K562 (cell line): ENCODE measurements around the gene UBE2L3. TPM values are rescaled to one million over a fixed set of nuclear protein-coding genes. Genes with fewer than 3 reads are reported as not detected.

ENCODE experiments used
- BACH1 ChIP-seq: fragments of 200-800 bp; sonication (Bioruptor generic); IDR thresholded peaks from 2 replicates; pipeline ENCODE4 v1.6.1; 2016; ENCODE audit warnings: missing genetic modification characterization, missing compliant biosample characterization
- CBFA2T3 ChIP-seq: fragments of 450-650 bp; IDR thresholded peaks from 2 replicates; pipeline ENCODE4 v1.6.1; 2017
- CLOCK ChIP-seq: fragments of 250-450 bp; sonication (Bioruptor Pico); IDR thresholded peaks from 2 replicates; pipeline ENCODE4 v1.4.0; 2020; ENCODE audit warnings: mild to moderate bottlenecking, moderate library complexity, borderline replicate concordance
- CREB3 ChIP-seq: fragments of 450-650 bp; conservative IDR thresholded peaks from 2 replicates; pipeline ENCODE4 v1.6.1; 2016; ENCODE audit warnings: missing genetic modification characterization, low read depth, mild to moderate bottlenecking, missing compliant biosample characterization, moderate library complexity
- FUS ChIP-seq: fragments of 200-400 bp; formaldehyde crosslinking; optimal IDR thresholded peaks from 2 replicates; pipeline ENCODE3; 2017; ENCODE audit warnings: low read depth, low read length
- HDAC1 ChIP-seq, 2 experiments: fragments of 450-650 bp; IDR thresholded peaks; 2 replicates each; pipeline ENCODE4 v1.6.1; 2016 to 2017; ENCODE audit warnings: inconsistent platforms in 1 of 2, mild to moderate bottlenecking in 1 of 2, moderate library complexity in 1 of 2
- HEY1 ChIP-seq: fragments of 250-450 bp; sonication (Bioruptor Pico); IDR thresholded peaks from 2 replicates; pipeline ENCODE4 v1.5.0; 2020; ENCODE audit warnings: mild to moderate bottlenecking, moderate library complexity, borderline replicate concordance
- MCM7 ChIP-seq, 2 experiments: fragments of 450-650 bp; IDR thresholded peaks; 2 replicates each; pipeline ENCODE4 v1.6.1; 2016 to 2018
- MXI1 ChIP-seq: IDR thresholded peaks from 2 replicates; pipeline ENCODE4 v1.6.1; 2011; ENCODE audit warnings: low read depth, mild to moderate bottlenecking, improper control_type of control experiment, low read length
- NR4A1 ChIP-seq, 2 experiments: fragments of 250-450 bp in 1 of 2; fragments of 450-650 bp in 1 of 2; sonication (Bioruptor Pico) in 1 of 2; IDR thresholded peaks; 2 replicates each; pipeline versions ENCODE4 v1.4.0 to v1.6.1; 2016 to 2020; ENCODE audit warnings: mild to moderate bottlenecking in 2 of 2, missing compliant biosample characterization in 1 of 2, missing genetic modification characterization in 1 of 2, moderate library complexity in 1 of 2
- PATZ1 ChIP-seq: fragments of 250-450 bp; sonication (Bioruptor Pico); IDR thresholded peaks from 2 replicates; pipeline ENCODE4 v1.5.0; 2020; ENCODE audit warnings: mild to moderate bottlenecking, borderline replicate concordance
- RFX5 ChIP-seq: IDR thresholded peaks from 2 replicates; pipeline ENCODE4 v1.6.1; 2011; ENCODE audit warnings: low read depth, mild to moderate bottlenecking, improper control_type of control experiment, low read length
- SRSF3 ChIP-seq: fragments of 200-400 bp; formaldehyde crosslinking; IDR thresholded peaks from 2 replicates; pipeline ENCODE4 v1.6.1; 2016; ENCODE audit warnings: mild to moderate bottlenecking, low read length, moderate library complexity; ENCODE audit not compliant: insufficient read depth
- TAL1 ChIP-seq: fragments of 450-650 bp; IDR thresholded peaks from 2 replicates; pipeline ENCODE4 v1.6.1; 2016; ENCODE audit warnings: mild to moderate bottlenecking
- YY1 ChIP-seq, 3 experiments: IDR thresholded peaks; 2 replicates each; pipeline ENCODE4 v1.6.1; 2011; ENCODE audit warnings: low read length in 2 of 3, mild to moderate bottlenecking in 2 of 3, moderate library complexity in 2 of 3, borderline replicate concordance in 1 of 3, control low read depth in 1 of 3, low read depth in 1 of 3; ENCODE audit not compliant: insufficient read depth in 3 of 3, insufficient replicate concordance in 2 of 3, control insufficient read depth in 1 of 3, insufficient read length in 1 of 3; ENCODE audit errors: extremely low read depth in 1 of 3
- ZNF124 ChIP-seq: sonication (generic); formaldehyde crosslinking; IDR thresholded peaks from 2 replicates; pipeline ENCODE4 v1.8.1; 2022; ENCODE audit warnings: missing genetic modification reagents
- ZNF282 ChIP-seq: sonication (generic); formaldehyde crosslinking; IDR thresholded peaks from 2 replicates; pipeline ENCODE4 v1.8.1; 2023; ENCODE audit warnings: missing genetic modification reagents
- ZNF384 ChIP-seq: IDR thresholded peaks from 2 replicates; pipeline ENCODE4 v1.6.1; 2012; ENCODE audit warnings: low read depth, low read length, improper control_type of control experiment
- ZSCAN29 ChIP-seq: fragments of 450-650 bp; IDR thresholded peaks from 2 replicates; pipeline ENCODE4 v1.6.1; 2017
- polyA plus RNA-seq, 8 experiments: library from polyadenylated mRNA; depleted of rRNA in 4 of 8; stranded (reverse) in 5 of 8; unstranded in 3 of 8; fragments of >200 nt; fragmentation: Nextera tagmentation in 2 of 8; fragmentation: Illumina TruSeq in 1 of 8; extraction: Ambion mirVana in 2 of 8; extraction: Trizol in 1 of 8; gene quantifications; 2 replicates each; pipeline versions ENCODE4 v1.2.1 to v1.2.3, GENCODE V29; 2011 to 2014; ENCODE audit warnings: inconsistent platforms in 1 of 8, missing spikeins in 1 of 8
- total RNA-seq, 7 experiments: library from RNA; depleted of rRNA in 6 of 7; stranded (reverse); fragments of >200 nt in 6 of 7; fragmentation: Illumina TruSeq in 2 of 7; extraction: Trizol in 2 of 7; gene quantifications; 2 replicates each; pipeline versions ENCODE4 v1.2.1 to v1.2.3, GENCODE V29; 2011 to 2021; ENCODE audit warnings: low replicate concordance in 1 of 7
- TF ChIP-seq, protein P1 (sequence below): fragments of 450-650 bp; IDR thresholded peaks from 2 replicates; pipeline ENCODE4 v1.6.1; 2014; ENCODE audit warnings: low read depth, mild to moderate bottlenecking, moderate library complexity, borderline replicate concordance
- TF ChIP-seq, protein P2 (sequence below), 2 experiments: fragments of 450-650 bp in 1 of 2; sonication (generic) in 1 of 2; formaldehyde crosslinking; conservative IDR thresholded peaks; 2 replicates each; pipeline versions ENCODE4 v1.4.0 to v1.8.1; 2020 to 2022; ENCODE audit warnings: mild to moderate bottlenecking in 1 of 2, missing genetic modification reagents in 1 of 2

UBE2L3 gene
- total and polyA plus RNA-seq, 9 of the 15 experiments (the other 6 are each of a cell fraction or from before 2014, with no cell fraction given), result 215 to 625 (median 285) TPM

DNA sequence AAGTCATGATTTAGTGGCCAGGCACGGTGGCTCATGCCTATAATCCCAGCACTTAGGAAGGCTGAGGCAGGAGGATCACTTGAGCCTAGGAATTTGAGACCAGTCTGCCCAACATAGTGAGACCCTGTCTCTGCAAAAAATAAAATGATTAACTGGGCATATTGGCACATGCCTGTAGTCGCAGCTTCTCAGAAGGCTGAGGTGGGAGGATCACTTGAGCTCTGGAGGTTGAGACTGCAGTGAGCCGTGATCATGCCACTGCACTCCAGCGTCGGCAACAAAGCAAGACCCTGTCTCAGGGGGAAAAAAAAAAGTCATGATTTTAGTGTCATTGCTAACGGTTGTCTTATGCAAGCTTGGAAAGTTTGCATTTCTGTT lies 11.9 kb downstream of the UBE2L3 start (continued):
- TF ChIP-seq CLOCK (CRISPR knock-in tag) (no peak), MXI1 (no peak), SRSF3 (no peak), YY1 (IDR thresholded peaks at IDR 0.05; ENCODE audit: borderline replicate concordance in 1 of 3, control insufficient read depth in 1 of 3, extremely low read depth in 1 of 3, insufficient read depth in 3 of 3, insufficient read length in 1 of 3, insufficient replicate concordance in 2 of 3, low read depth in 1 of 3, low read length in 2 of 3) (no peak), ZNF124 (CRISPR knock-in tag) (no peak), MCM7 (IDR thresholded peaks at IDR 0.05) (no peak), ZNF384 (no peak), HEY1 (CRISPR knock-in tag) (no peak), RFX5 (no peak), CBFA2T3 (no peak), PATZ1 (no peak), BACH1 (no peak), FUS (no peak), CREB3 (tag) (no peak), HDAC1 (IDR thresholded peaks at IDR 0.05) (no peak), TAL1 (no peak), ZSCAN29 (no peak), NR4A1 (CRISPR knock-in tag; IDR thresholded peaks at IDR 0.05) (no peak), NR4A1 (tag; IDR thresholded peaks at IDR 0.05) (no peak), ZNF282 (no peak)
- TF ChIP-seq, protein P1, sequence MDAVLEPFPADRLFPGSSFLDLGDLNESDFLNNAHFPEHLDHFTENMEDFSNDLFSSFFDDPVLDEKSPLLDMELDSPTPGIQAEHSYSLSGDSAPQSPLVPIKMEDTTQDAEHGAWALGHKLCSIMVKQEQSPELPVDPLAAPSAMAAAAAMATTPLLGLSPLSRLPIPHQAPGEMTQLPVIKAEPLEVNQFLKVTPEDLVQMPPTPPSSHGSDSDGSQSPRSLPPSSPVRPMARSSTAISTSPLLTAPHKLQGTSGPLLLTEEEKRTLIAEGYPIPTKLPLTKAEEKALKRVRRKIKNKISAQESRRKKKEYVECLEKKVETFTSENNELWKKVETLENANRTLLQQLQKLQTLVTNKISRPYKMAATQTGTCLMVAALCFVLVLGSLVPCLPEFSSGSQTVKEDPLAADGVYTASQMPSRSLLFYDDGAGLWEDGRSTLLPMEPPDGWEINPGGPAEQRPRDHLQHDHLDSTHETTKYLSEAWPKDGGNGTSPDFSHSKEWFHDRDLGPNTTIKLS, result no peak
- TF ChIP-seq, protein P2, sequence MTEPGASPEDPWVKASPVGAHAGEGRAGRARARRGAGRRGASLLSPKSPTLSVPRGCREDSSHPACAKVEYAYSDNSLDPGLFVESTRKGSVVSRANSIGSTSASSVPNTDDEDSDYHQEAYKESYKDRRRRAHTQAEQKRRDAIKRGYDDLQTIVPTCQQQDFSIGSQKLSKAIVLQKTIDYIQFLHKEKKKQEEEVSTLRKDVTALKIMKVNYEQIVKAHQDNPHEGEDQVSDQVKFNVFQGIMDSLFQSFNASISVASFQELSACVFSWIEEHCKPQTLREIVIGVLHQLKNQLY (CRISPR knock-in tag; conservative IDR thresholded peaks at IDR 0.05), result no peak
